Measurements from ENCODE around the gene ZBTB17.
"Not testable (repeated sequence)": the region's sequence is repeated elsewhere in the genome, so short reads cannot be mapped to it uniquely, and the experiment has no call there.

The ZBTB17 gene

DNA sequence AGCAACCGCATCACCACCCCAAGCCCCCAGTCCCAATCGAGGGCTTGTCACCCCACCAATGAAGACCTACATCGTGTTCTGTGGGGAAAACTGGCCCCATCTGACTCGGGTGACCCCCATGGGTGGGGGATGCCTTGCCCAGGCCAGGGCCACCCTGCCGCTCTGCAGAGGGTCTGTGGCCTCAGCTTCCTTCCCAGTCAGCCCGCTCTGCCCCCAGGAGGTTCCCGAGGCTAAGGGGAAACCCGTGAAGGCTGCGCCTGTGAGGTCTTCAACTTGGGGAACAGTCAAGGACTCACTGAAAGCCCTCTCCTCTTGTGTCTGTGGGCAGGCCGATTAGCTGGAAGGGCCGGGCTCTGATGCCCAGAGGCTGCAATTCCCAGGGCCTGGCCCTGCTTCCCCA, 30.1 kb upstream of the ZBTB17 start:
- H3K9ac ChIP-seq (ENCODE audit: low read length), result no peak overlapping the region
- no peak overlapping the region for H3K4me2 ChIP-seq (ENCODE audit: low read length)
- H3K9me3 ChIP-seq (ENCODE audit: insufficient read depth, low read length), result no peaks in the 10 kb centered on the region
- no peaks in the 10 kb centered on the region for H3K79me2 ChIP-seq (ENCODE audit: low read length)
- H4K20me1 ChIP-seq (ENCODE audit: insufficient read depth, low read length), result no peaks in the 10 kb centered on the region
- no peaks in the 10 kb centered on the region for H3K36me3 ChIP-seq (replicated peaks; ENCODE audit: low read depth, low read length)
- TF ChIP-seq, protein P1, sequence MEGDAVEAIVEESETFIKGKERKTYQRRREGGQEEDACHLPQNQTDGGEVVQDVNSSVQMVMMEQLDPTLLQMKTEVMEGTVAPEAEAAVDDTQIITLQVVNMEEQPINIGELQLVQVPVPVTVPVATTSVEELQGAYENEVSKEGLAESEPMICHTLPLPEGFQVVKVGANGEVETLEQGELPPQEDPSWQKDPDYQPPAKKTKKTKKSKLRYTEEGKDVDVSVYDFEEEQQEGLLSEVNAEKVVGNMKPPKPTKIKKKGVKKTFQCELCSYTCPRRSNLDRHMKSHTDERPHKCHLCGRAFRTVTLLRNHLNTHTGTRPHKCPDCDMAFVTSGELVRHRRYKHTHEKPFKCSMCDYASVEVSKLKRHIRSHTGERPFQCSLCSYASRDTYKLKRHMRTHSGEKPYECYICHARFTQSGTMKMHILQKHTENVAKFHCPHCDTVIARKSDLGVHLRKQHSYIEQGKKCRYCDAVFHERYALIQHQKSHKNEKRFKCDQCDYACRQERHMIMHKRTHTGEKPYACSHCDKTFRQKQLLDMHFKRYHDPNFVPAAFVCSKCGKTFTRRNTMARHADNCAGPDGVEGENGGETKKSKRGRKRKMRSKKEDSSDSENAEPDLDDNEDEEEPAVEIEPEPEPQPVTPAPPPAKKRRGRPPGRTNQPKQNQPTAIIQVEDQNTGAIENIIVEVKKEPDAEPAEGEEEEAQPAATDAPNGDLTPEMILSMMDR (IDR thresholded peaks at IDR 0.05; ENCODE audit: low read depth, low read length), result no peak
- no peak for TF ChIP-seq EZH2phosphoT487 (IDR thresholded peaks at IDR 0.05; ENCODE audit: low read depth)
- H3K4me3 ChIP-seq (ENCODE audit: low read length), result no peak overlapping the region
- 0 out of 2 replicates have a peak, but pooled peaks cover 4% of the 10 kb centered on the region for H3K27me3 ChIP-seq (ENCODE audit: low read depth, low read length)
- H2AFZ ChIP-seq (ENCODE audit: low read depth, low read length), result no peak overlapping the region
- H3K4me1 ChIP-seq (ENCODE audit: low read length), result peaks cover 7% of the 10 kb centered on the region; the same call in 1 of the 2 replicates
- H3K27ac ChIP-seq (ENCODE audit: low read length), result no peak overlapping the region

DNA sequence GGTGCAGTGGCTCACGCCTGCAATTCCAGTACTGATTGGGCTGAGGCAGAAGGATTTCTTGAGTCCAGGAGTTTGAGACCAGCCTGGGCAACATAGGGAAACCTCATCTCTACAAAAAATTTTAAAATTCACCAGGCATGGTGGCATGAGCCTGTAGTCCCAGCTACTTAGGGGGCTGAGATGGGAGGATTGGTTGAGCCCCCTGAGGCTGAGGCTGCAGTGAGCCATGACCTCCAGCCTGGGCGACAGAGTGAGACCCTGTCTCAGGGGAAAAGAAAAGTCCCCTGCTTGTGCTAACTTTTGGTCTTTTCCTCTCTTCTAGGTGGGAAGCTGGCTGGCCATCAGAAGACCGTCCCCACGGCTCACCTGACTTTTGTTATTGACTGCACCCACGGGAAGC, 29.7 kb upstream of the ZBTB17 start:
- no peak overlapping the region for H3K27ac ChIP-seq (ENCODE audit: low read length)
- 0 out of 2 replicates have a peak, but pooled peaks cover 4% of the 10 kb centered on the region for H3K27me3 ChIP-seq (ENCODE audit: low read depth, low read length)
- no peaks in the 10 kb centered on the region for H3K9me3 ChIP-seq (ENCODE audit: insufficient read depth, low read length)
- no peak overlapping the region for H3K4me3 ChIP-seq (ENCODE audit: low read length)
- no peak overlapping the region for H3K4me2 ChIP-seq (ENCODE audit: low read length)
- no peak overlapping the region for H2AFZ ChIP-seq (ENCODE audit: low read depth, low read length)
- H3K9ac ChIP-seq (ENCODE audit: low read length), result no peak overlapping the region
- H3K79me2 ChIP-seq (ENCODE audit: low read length), result no peaks in the 10 kb centered on the region
- H3K4me1 ChIP-seq (ENCODE audit: low read length), result peaks cover 7% of the 10 kb centered on the region; the same call in 1 of the 2 replicates
- H4K20me1 ChIP-seq (ENCODE audit: insufficient read depth, low read length), result no peaks in the 10 kb centered on the region
- H3K36me3 ChIP-seq (replicated peaks; ENCODE audit: low read depth, low read length), result no peaks in the 10 kb centered on the region
- no peak for TF ChIP-seq EZH2phosphoT487 (IDR thresholded peaks at IDR 0.05; ENCODE audit: low read depth)
- TF ChIP-seq, protein P1 (IDR thresholded peaks at IDR 0.05; ENCODE audit: low read depth, low read length), result no peak

DNA sequence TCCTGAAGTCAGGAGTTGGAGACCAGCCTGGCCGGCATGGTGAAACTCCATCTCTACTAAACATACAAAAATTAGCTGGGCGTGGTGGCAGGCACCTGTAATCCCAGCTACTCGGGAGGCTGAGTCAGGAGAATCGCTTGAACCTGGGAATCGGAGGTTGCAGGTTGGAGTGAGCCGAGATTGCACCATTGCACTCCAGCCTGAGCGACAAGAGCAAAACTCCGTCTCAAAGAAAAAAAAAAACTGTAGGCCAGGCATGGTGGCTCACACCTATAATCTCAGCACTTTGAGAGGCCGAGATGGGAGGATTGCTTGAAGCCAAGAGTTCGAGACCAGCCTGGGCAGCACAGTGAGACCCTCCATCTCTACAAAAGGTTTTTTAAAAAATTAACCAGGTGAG, 25.4 kb upstream of the ZBTB17 start:
- H3K27ac ChIP-seq (ENCODE audit: low read length); H3K9me3 ChIP-seq (ENCODE audit: insufficient read depth, low read length); H3K4me1 ChIP-seq (ENCODE audit: low read length); H2AFZ ChIP-seq (ENCODE audit: low read depth, low read length); H3K79me2 ChIP-seq (ENCODE audit: low read length); H3K36me3 ChIP-seq (replicated peaks; ENCODE audit: low read depth, low read length); H3K4me3 ChIP-seq (ENCODE audit: low read length); H3K4me2 ChIP-seq (ENCODE audit: low read length); H4K20me1 ChIP-seq (ENCODE audit: insufficient read depth, low read length); H3K9ac ChIP-seq (ENCODE audit: low read length): not testable (repeated sequence)
- H3K27me3 ChIP-seq (ENCODE audit: low read depth, low read length), result 0 out of 2 replicates have a peak, but pooled peaks cover 10% of the 10 kb centered on the region

DNA sequence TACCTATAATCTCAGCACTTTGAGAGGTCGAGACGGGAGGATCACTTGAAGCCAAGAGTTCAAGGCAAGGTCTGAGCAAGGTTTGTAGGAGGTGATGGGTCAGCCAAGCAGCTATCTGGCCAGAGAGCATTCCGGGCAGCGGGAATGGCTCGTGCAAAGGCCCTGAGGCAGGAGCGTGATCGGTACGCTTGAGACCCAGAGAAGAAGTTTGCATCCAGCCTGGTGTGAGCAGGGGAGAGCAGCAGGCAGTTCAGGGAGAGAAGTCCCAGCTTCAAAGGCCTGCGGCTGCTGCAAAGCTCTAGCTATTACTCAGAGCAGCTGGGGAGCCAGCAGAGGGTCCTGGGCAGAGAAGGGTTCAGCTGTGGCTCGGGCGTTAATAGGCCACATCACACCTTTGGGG, 23.0 kb upstream of the ZBTB17 start:
- Histone ChIP-seq H3K36me3 (replicated peaks; ENCODE audit: low read depth, low read length) (no peaks in the 10 kb centered on the region), H4K20me1 (ENCODE audit: insufficient read depth, low read length) (no peaks in the 10 kb centered on the region), H2AFZ (ENCODE audit: low read depth, low read length) (no peak overlapping the region), H3K4me1 (ENCODE audit: low read length) (no peaks in the 10 kb centered on the region), H3K9ac (ENCODE audit: low read length) (no peak overlapping the region), H3K4me2 (ENCODE audit: low read length) (no peak overlapping the region), H3K27ac (ENCODE audit: low read length) (no peak overlapping the region), H3K9me3 (ENCODE audit: insufficient read depth, low read length) (no peaks in the 10 kb centered on the region), H3K4me3 (ENCODE audit: low read length) (no peak overlapping the region), H3K79me2 (ENCODE audit: low read length) (no peaks in the 10 kb centered on the region), H3K27me3 (ENCODE audit: low read depth, low read length) (0 out of 2 replicates have a peak, but pooled peaks cover 7% of the 10 kb centered on the region)
- TF ChIP-seq EZH2phosphoT487 (IDR thresholded peaks at IDR 0.05; ENCODE audit: low read depth), result no peak
- TF ChIP-seq, protein P1 (IDR thresholded peaks at IDR 0.05; ENCODE audit: low read depth, low read length), result no peak
